Naive thymus-derived CD4-positive, alpha-beta T cell (primary cell): ENCODE data around the gene ANKRD61. TPM values are rescaled to one million over a fixed set of nuclear protein-coding genes. Genes with fewer than 3 reads are reported as not detected.
"Not testable (repeated sequence)": the region's sequence is repeated elsewhere in the genome, so short reads cannot be mapped to it uniquely, and the experiment has no call there.

Experiments
- ATAC-seq: fragments of 150-1000 bp; cut with Tn5 transposase; 2 replicates; pipeline ENCODE4 v1.10.0; 2021; ENCODE audit warnings: mild to moderate bottlenecking, moderate library complexity
- CTCF ChIA-PET: fragments of 350-600 bp; sonication (Branson Sonifier 250); formaldehyde crosslinking; loops from one replicate; lab custom pipeline; 2021; ENCODE audit warnings: antibody characterized with exemption; lab: Charles Lee
- POLR2A ChIA-PET: fragments of 350-600 bp; sonication (Branson Sonifier 250); formaldehyde crosslinking; loops from one replicate; lab custom pipeline; 2021; ENCODE audit warnings: antibody characterized with exemption, inconsistent platforms; lab: Charles Lee
- DNase-seq, 9 donors: peaks; one replicate each; pipeline versions ENCODE4 v3.0.0 to v3.0.0-alpha.2; 2020 to 2022; ENCODE audit warnings: mixed read lengths in 1 of 9
- H3K27ac ChIP-seq: one replicate; pipeline ENCODE4 v1.7.0; 2013; ENCODE audit warnings: mild to moderate bottlenecking, low read depth, low read length, moderate library complexity
- H3K27me3 ChIP-seq, 2 donors: one replicate each; pipeline ENCODE4 v1.7.0; 2013; ENCODE audit warnings: low read length in 2 of 2, mild to moderate bottlenecking in 2 of 2, moderate library complexity in 2 of 2; ENCODE audit not compliant: control insufficient read depth in 2 of 2, insufficient read depth in 2 of 2
- H3K36me3 ChIP-seq, 3 experiments: 1 replicate in 2 of 3; 2 replicates in 1 of 3; pipeline ENCODE4 v1.7.0; 2013; ENCODE audit warnings: low read length in 3 of 3, mild to moderate bottlenecking in 3 of 3, moderate library complexity in 1 of 3; ENCODE audit not compliant: insufficient read depth in 3 of 3, control insufficient read depth in 2 of 3
- H3K4me1 ChIP-seq, 2 donors: one replicate each; pipeline ENCODE4 v1.7.0; 2013; ENCODE audit warnings: low read length in 2 of 2, mild to moderate bottlenecking in 2 of 2, moderate library complexity in 1 of 2; ENCODE audit not compliant: control insufficient read depth in 2 of 2, insufficient read depth in 2 of 2
- H3K4me3 ChIP-seq: 2 replicates; pipeline ENCODE4 v1.7.0; 2013; ENCODE audit warnings: mild to moderate bottlenecking, low read length
- H3K9me3 ChIP-seq, 3 experiments: 1 replicate in 2 of 3; 2 replicates in 1 of 3; pipeline ENCODE4 v1.7.0; 2013; ENCODE audit warnings: low read length in 3 of 3; ENCODE audit not compliant: control insufficient read depth in 2 of 3
- H3K27ac Mint-ChIP-seq, 9 donors: one replicate each; pipeline ENCODE4 v1.8.0; 2020 to 2022; ENCODE audit warnings: mixed read lengths in 9 of 9, mild to moderate bottlenecking in 8 of 9, moderate library complexity in 5 of 9, inconsistent platforms in 2 of 9
- H3K27me3 Mint-ChIP-seq, 5 donors: one replicate each; pipeline ENCODE4 v1.8.0; 2021 to 2022; ENCODE audit warnings: mixed read lengths in 5 of 5, mild to moderate bottlenecking in 1 of 5
- H3K36me3 Mint-ChIP-seq, 5 donors: one replicate each; pipeline ENCODE4 v1.8.0; 2020 to 2022; ENCODE audit warnings: mixed read lengths in 5 of 5, mild to moderate bottlenecking in 3 of 5, inconsistent platforms in 1 of 5
- H3K4me1 Mint-ChIP-seq, 7 donors: one replicate each; pipeline ENCODE4 v1.8.0; 2020 to 2022; ENCODE audit warnings: mixed read lengths in 7 of 7, mild to moderate bottlenecking in 3 of 7, inconsistent platforms in 1 of 7
- H3K4me3 Mint-ChIP-seq, 10 donors: one replicate each; pipeline ENCODE4 v1.8.0; 2020 to 2022; ENCODE audit warnings: mild to moderate bottlenecking in 10 of 10, mixed read lengths in 10 of 10, moderate library complexity in 6 of 10, inconsistent platforms in 2 of 10
- H3K9me3 Mint-ChIP-seq, 11 donors: one replicate each; pipeline ENCODE4 v1.8.0; 2020 to 2022; ENCODE audit warnings: mixed read lengths in 11 of 11, mild to moderate bottlenecking in 4 of 11, inconsistent platforms in 1 of 11, moderate library complexity in 1 of 11
- intact Hi-C, 2 donors: fragments of 100-400 bp; cut with micrococcal nuclease; formaldehyde crosslinking; loops; one replicate each; pipeline ENCODE4 v1.15.1; 2023
- polyA plus RNA-seq, 2 donors: library from polyadenylated mRNA; unstranded; fragments of 300-500 nt; fragmentation: Illumina TruSeq; gene quantifications; one replicate each; pipeline ENCODE4 v1.2.3, GENCODE V29; 2021
- total RNA-seq, 6 experiments: library from RNA in 5 of 6; stranded (reverse) in 5 of 6; gene quantifications; 1 replicate in 5 of 6; 2 replicates in 1 of 6; pipeline ENCODE4 v1.2.3 and lab custom pipeline; 2021 to 2026

Gene ANKRD61
- total RNA-seq (not detected), polyA plus RNA-seq (under 1 TPM; 0.29 to 0.50 TPM), total RNA-seq (lab: John Stamatoyannopoulos, UW) (not detected)

DNA sequence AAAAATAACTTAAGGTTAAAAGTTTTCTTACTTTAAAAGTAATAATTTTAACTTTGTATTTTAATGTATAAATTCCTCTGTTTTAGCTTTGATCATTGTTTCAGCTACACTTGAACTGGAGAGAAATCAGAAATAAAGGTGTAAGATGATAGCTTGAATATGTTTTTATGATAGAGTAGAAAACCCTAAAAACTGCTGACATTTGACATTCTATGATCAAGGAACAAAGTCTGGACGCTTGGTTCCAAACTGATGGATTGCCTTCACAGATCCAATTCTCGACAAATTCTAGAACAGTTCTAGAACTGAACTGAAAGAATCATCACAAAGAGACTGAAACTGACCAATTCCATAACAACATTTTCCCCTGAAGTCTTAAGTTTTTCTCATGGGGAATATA lies at the start of gene ANKRD61:
Gene ANKRD61 (plus strand): TSS at position 389 of the 400 bp plus-strand sequence. CDS start 0 bp downstream, at position 389.
- H3K27ac ChIP-seq = no peak within 1 kb of the TSS
- DNase-seq (no peak), ATAC-seq (no peak)
- Mint-ChIP-seq H3K36me3 (peaks cover 0 to 46% (median 15%) of the 10 kb centered on the region in 5 donors), H3K4me3 (no peak within 1 kb of the TSS), H3K27ac (peak within 1 kb of the TSS in 7 of 9 donors; percentile 23 to 90 (median 67)), H3K9me3 (peaks cover 0 to 2% (median 0%) of the 10 kb centered on the region in 11 donors), H3K27me3 (no peaks in the 10 kb centered on the region), H3K4me1 (peaks cover 14 to 29% (median 22%) of the 10 kb centered on the region in 7 donors)
- H3K27me3 ChIP-seq = no peaks in the 10 kb centered on the region
- H3K4me1 ChIP-seq = peaks cover 14 to 22% of the 10 kb centered on the region in 2 donors
- peaks cover 11 to 71% (median 12%) of the 10 kb centered on the region in 3 experiments for H3K36me3 ChIP-seq
- ChIA-PET POLR2A (no interaction called here), CTCF (no interaction called here)
- no peaks in the 10 kb centered on the region for H3K9me3 ChIP-seq
- H3K4me3 ChIP-seq = no peak within 1 kb of the TSS
- intact Hi-C loops = no loop called here

DNA sequence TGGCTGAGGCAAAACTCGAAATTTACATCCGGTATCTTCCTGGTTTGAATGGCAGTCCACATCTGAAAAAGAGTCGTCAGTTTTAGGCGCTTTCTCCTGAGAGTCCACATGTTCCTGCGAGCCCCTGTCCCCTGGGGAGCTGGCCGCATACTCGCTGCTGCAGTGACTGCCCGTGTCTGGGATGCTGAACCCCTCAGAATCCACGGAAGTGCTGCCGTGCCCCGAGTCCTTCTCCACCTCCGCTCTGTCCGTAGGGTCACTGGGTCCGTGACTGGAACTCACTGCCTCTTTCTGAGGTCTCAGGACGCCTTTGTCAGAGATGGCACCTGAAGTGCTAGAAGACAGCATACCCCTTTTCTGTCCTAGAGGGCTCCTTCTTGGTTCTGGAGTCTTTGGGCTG lies 44.1 kb upstream of the ANKRD61 start:
- H3K4me3 Mint-ChIP-seq, H3K4me3 ChIP-seq, H3K27ac ChIP-seq, H3K27me3 Mint-ChIP-seq, H3K27me3 ChIP-seq, H3K9me3 ChIP-seq, H3K4me1 Mint-ChIP-seq, H3K4me1 ChIP-seq, H3K9me3 Mint-ChIP-seq, ATAC-seq, intact Hi-C loops, POLR2A ChIA-PET, H3K27ac Mint-ChIP-seq, DNase-seq, CTCF ChIA-PET: not testable (repeated sequence)
- H3K36me3 Mint-ChIP-seq = peaks cover 0 to 28% (median 14%) of the 10 kb centered on the region in 5 donors
- peaks cover 0 to 23% (median 2%) of the 10 kb centered on the region in 3 experiments for H3K36me3 ChIP-seq

DNA sequence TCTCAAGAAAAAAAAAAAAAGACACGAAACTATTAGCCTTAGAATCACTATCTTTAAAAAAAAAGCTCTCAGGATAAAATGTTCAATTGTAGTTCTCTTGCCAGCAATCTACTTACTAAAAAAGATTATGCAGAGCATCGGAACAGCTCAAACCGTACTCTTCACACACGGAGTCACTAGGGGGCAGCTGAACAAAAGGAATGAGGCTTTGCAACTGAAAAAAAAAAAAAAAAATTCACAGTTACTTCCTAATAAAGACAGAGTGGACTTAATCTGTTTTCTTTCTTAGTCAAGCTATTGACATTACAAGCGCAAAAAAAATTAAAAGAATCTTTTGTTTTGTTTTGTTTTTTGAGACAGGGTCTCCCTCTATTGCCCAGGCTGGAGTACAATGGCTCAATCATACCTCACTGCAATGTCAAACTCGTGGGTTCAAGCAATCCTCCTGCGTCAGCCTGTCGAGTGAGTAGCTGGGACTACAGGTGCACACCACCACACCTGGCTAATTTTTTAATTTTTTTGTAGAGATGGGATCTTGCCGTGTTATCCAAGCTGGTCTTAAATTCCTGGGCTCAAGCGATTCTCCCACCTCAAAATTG lies 33.9 kb upstream of the ANKRD61 start:
- ATAC-seq (peak; percentile 82), DNase-seq (peak in 7 of 9 donors; percentile 32 to 69 (median 54))
- POLR2A ChIA-PET = interaction anchor here (0.6 to 1.4 kb wide), 3 partner anchors 60 to 517 kb away, joined by 4 read pairs; no protein-coding TSS in a partner anchor
- no peak overlapping the region for H3K4me3 Mint-ChIP-seq
- H3K36me3 ChIP-seq = peaks cover 4 to 52% (median 9%) of the 10 kb centered on the region in 3 experiments
- H3K4me3 ChIP-seq = no peak overlapping the region
- intact Hi-C loops = loop anchor here (1.0 to 5.0 kb wide), 4 partner anchors 109 to 860 kb away; no protein-coding TSS in a partner anchor
- peaks cover 5 to 29% (median 24%) of the 10 kb centered on the region in 5 donors for H3K36me3 Mint-ChIP-seq
- no peaks in the 10 kb centered on the region for H3K4me1 ChIP-seq
- no peaks in the 10 kb centered on the region for H3K27me3 ChIP-seq
- peaks cover 0 to 4% (median 0%) of the 10 kb centered on the region in 7 donors for H3K4me1 Mint-ChIP-seq
- no peak overlapping the region for H3K27ac ChIP-seq
- no peaks in the 10 kb centered on the region for H3K27me3 Mint-ChIP-seq
- CTCF ChIA-PET = interaction anchor here (0.5 to 2.3 kb wide), 15 partner anchors 8 to 502 kb away, joined by 3 to 20 read pairs (median 4); no protein-coding TSS in a partner anchor
- no peaks in the 10 kb centered on the region for H3K9me3 Mint-ChIP-seq
- peak overlapping the region in 4 of 9 donors; percentile 8 to 44 (median 40) for H3K27ac Mint-ChIP-seq
- no peaks in the 10 kb centered on the region for H3K9me3 ChIP-seq

DNA sequence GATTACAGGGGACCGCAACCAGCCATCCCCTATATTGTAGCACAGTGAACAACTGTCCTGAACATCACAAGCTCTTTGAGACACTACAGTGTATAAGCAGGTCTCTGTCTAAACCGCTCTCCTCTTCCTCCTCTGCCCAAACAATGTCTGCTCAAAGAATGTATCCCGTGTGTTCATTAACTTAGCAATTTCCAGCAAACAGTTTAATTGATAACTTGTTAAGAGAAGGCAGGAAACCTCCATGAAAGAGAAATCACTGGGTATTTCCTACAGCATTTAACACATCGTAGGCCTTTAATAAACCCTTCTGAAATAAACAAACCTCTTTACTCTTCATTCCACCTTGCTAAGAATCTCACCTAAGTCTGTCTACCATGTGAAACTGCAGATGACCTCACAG lies 23.8 kb upstream of the ANKRD61 start:
- Histone ChIP-seq H3K36me3 (peaks cover 0 to 10% (median 3%) of the 10 kb centered on the region in 3 experiments), H3K27ac (no peak overlapping the region), H3K4me3 (no peak overlapping the region), H3K27me3 (no peaks in the 10 kb centered on the region), H3K9me3 (no peaks in the 10 kb centered on the region), H3K4me1 (peaks cover 0 to 5% of the 10 kb centered on the region in 2 donors)
- Mint-ChIP-seq H3K4me1 (peaks cover 7 to 46% (median 29%) of the 10 kb centered on the region in 7 donors), H3K9me3 (no peaks in the 10 kb centered on the region), H3K27me3 (no peaks in the 10 kb centered on the region), H3K27ac (peak overlapping the region in 6 of 9 donors; percentile 0 to 81 (median 25)), H3K36me3 (peaks cover 0 to 4% (median 0%) of the 10 kb centered on the region in 5 donors), H3K4me3 (peak overlapping the region; percentile 38 to 99 (median 81))
- POLR2A ChIA-PET = no interaction called here
- CTCF ChIA-PET = no interaction called here
- DNase-seq (no peak), ATAC-seq (no peak)
- intact Hi-C loops = loop anchor here in 1 of 2 donors (10.0 kb wide), 1 partner anchor 113 kb away; the partner anchor contains the start of gene CCZ1

DNA sequence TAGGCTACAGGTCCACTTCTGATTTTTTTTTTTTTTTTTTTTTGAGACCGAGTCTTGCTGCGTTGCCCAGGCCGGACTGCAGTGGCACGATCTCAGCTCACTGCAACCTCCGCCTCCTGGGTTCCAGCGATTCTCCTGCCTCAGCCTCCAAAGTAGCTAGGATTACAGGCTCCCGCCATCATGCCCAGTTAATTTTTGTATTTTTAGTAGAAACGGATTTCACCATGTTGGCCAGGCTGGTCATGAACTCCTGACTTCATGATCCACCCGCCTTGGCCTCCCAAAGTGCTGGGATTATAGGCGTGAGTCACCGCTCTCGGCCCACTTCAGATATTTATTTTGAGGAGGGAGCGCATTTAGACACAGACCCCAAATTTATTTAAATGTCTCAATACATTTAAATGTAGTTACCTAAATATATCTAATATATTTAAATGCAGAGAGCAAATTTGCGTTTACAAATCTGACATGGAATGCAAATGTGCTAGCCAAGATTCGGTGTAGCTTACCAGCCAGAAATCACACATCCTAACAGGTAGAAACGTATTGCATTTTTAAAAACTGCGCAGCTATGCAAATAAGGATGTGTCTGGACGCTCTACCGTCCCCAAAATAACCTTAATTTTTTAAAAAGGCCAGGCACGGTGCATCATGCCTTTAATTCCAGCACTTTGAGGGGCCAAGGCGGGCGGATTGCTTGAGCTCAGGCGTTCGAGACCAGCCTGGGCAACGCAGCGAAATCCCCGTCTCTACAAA lies 23.2 kb upstream of the ANKRD61 start:
- Histone ChIP-seq H3K27ac (peak overlapping the region; percentile 82), H3K4me3 (peak overlapping the region; percentile 99)
- POLR2A ChIA-PET = interaction anchor here (1.4 kb wide), 1 partner anchor 47 kb away, joined by 3 read pairs; no protein-coding TSS in a partner anchor
- H3K36me3 Mint-ChIP-seq, ATAC-seq, H3K4me1 ChIP-seq, DNase-seq, H3K36me3 ChIP-seq, H3K9me3 Mint-ChIP-seq, H3K27me3 ChIP-seq, H3K9me3 ChIP-seq, H3K27me3 Mint-ChIP-seq: not testable (repeated sequence)
- H3K4me3 Mint-ChIP-seq = peak overlapping the region; percentile 58 to 99 (median 94)
- intact Hi-C loops = loop anchor here (2.0 to 10.0 kb wide), 2 partner anchors 113 to 185 kb away; partner anchors contain the start of gene CCZ1 (in 1 of the 2)
- H3K27ac Mint-ChIP-seq = peak overlapping the region in 5 of 9 donors; percentile 0 to 98 (median 38)
- CTCF ChIA-PET = interaction anchor here (0.6 kb wide), 1 partner anchor 115 kb away, joined by 3 read pairs; no protein-coding TSS in a partner anchor
- peaks cover 7 to 52% (median 33%) of the 10 kb centered on the region in 7 donors for H3K4me1 Mint-ChIP-seq
